Neural progenitor cell (in vitro differentiated cells): ENCODE results near the gene MAGI1. TPM values are rescaled to one million over a fixed set of nuclear protein-coding genes. Genes with fewer than 3 reads are reported as not detected.
A peak's percentile ranks its signal among the peaks of the same experiment; 100 is the strongest.

Experiments
- DNase-seq: peaks from one replicate; pipeline ENCODE4 v3.0.0-alpha.2; 2016; ENCODE audit warnings: low spot score
- H2AFZ ChIP-seq: fragments of 200-600 bp; sonication (generic); replicated peaks from 2 replicates; pipeline ENCODE4 v1.6.1; 2016; ENCODE audit warnings: antibody characterized with exemption
- H3F3A ChIP-seq: fragments of 200-600 bp; sonication (generic); 2 replicates; pipeline ENCODE4 v1.6.1; 2016; ENCODE audit warnings: antibody characterized with exemption, low read depth
- H3K27ac ChIP-seq: fragments of 200-600 bp; sonication (generic); 2 replicates; pipeline ENCODE4 v1.5.1; 2016; ENCODE audit warnings: mild to moderate bottlenecking
- H3K27me3 ChIP-seq: fragments of 200-600 bp; sonication (generic); 2 replicates; pipeline ENCODE4 v1.6.1; 2016; ENCODE audit warnings: mild to moderate bottlenecking, moderate library complexity
- H3K36me3 ChIP-seq: fragments of 200-600 bp; sonication (generic); 2 replicates; pipeline ENCODE4 v1.5.1; 2016
- H3K4me1 ChIP-seq: fragments of 200-600 bp; sonication (generic); 2 replicates; pipeline ENCODE4 v1.6.1; 2016; ENCODE audit warnings: mixed run types
- H3K4me2 ChIP-seq: fragments of 200-600 bp; sonication (generic); 2 replicates; pipeline ENCODE4 v1.6.1; 2016
- H3K4me3 ChIP-seq: fragments of 200-600 bp; sonication (generic); 2 replicates; pipeline ENCODE4 v1.5.1; 2016
- H3K79me2 ChIP-seq: fragments of 200-600 bp; sonication (generic); 2 replicates; pipeline ENCODE4 v1.6.1; 2016; ENCODE audit warnings: low read depth
- H3K9ac ChIP-seq: fragments of 200-600 bp; sonication (generic); 2 replicates; pipeline ENCODE4 v1.6.1; 2016
- H3K9me3 ChIP-seq: fragments of 200-600 bp; sonication (generic); 2 replicates; pipeline ENCODE4 v1.5.1; 2016; ENCODE audit warnings: low read depth
- H4K20me1 ChIP-seq: fragments of 200-600 bp; sonication (generic); 2 replicates; pipeline ENCODE4 v1.6.1; 2016; ENCODE audit warnings: low read depth
- H3K27ac Mint-ChIP-seq: 3 replicates; pipeline ENCODE4 v1.8.0; 2021; ENCODE audit warnings: mixed read lengths
- H3K27me3 Mint-ChIP-seq: 2 replicates; pipeline ENCODE4 v1.8.0; 2022; ENCODE audit warnings: low read depth, mild to moderate bottlenecking, inconsistent platforms, moderate library complexity, mixed read lengths; ENCODE audit not compliant: insufficient read depth
- H3K36me3 Mint-ChIP-seq: 3 replicates; pipeline ENCODE4 v1.8.0; 2021; ENCODE audit warnings: mixed read lengths
- H3K4me1 Mint-ChIP-seq: 3 replicates; pipeline ENCODE4 v1.8.0; 2021; ENCODE audit warnings: mixed read lengths
- H3K4me3 Mint-ChIP-seq: 3 replicates; pipeline ENCODE4 v1.8.0; 2021; ENCODE audit warnings: mild to moderate bottlenecking, moderate library complexity, mixed read lengths
- H3K9me3 Mint-ChIP-seq: 3 replicates; pipeline ENCODE4 v1.8.0; 2020; ENCODE audit warnings: mixed read lengths
- EZH2 ChIP-seq: fragments of 200-600 bp; sonication (generic); IDR thresholded peaks from 2 replicates; pipeline ENCODE4 v1.6.1; 2017; ENCODE audit warnings: antibody characterized with exemption, mild to moderate bottlenecking, moderate library complexity
- EZH2phosphoT487 ChIP-seq: fragments of 200-600 bp; sonication (generic); IDR thresholded peaks from 2 replicates; pipeline ENCODE4 v1.6.1; 2017; ENCODE audit warnings: antibody characterized with exemption
- total RNA-seq: library from RNA; depleted of rRNA; stranded (reverse); fragments of >200 nt; gene quantifications from 2 replicates; pipeline ENCODE4 v1.2.3, GENCODE V29; 2015; ENCODE audit warnings: low replicate concordance
- TF ChIP-seq, protein P1 (sequence below): fragments of 200-600 bp; sonication (generic); IDR thresholded peaks from 2 replicates; pipeline ENCODE4 v1.5.1; 2017; ENCODE audit warnings: antibody characterized with exemption, mild to moderate bottlenecking

The MAGI1 gene
- total RNA-seq, 1 donor from 2014 or later: 40.6 TPM

DNA sequence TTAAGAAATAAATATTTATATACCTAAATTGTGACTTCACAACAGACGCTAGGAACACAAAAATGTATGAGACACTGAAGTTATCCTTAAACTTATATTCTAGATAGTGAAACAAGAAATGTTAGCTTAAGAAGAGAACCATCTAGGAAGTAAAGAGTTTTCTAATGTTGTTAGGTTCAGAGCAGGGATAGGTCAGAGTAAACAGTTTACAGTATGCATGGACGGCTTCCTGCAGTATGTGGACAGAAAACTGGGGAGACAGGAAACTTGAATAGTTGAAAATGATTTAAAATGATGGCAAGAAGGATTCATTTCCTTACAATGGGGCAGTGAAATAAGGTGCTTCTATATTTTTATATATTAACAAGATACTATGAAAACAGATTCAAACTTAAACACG lies 449.8 kb downstream of the MAGI1 start:
- Histone ChIP-seq H3K4me3 (no peak overlapping the region), H3K4me2 (no peak overlapping the region), H3F3A (no peaks in the 10 kb centered on the region), H3K9me3 (no peaks in the 10 kb centered on the region), H3K9ac (no peak overlapping the region), H3K27me3 (no peaks in the 10 kb centered on the region), H3K79me2 (peaks cover 99% of the 10 kb centered on the region), H4K20me1 (peaks cover 9% of the 10 kb centered on the region), H3K4me1 (peaks cover 32% of the 10 kb centered on the region), H2AFZ (no peak overlapping the region), H3K36me3 (no peaks in the 10 kb centered on the region), H3K27ac (no peak overlapping the region)
- Mint-ChIP-seq H3K4me1 (peaks cover 20% of the 10 kb centered on the region), H3K27me3 (no peaks in the 10 kb centered on the region), H3K9me3 (no peaks in the 10 kb centered on the region), H3K36me3 (peaks cover 6% of the 10 kb centered on the region), H3K27ac (no peak overlapping the region), H3K4me3 (no peak overlapping the region)
- no peak for DNase-seq
- TF ChIP-seq EZH2 (no peak), EZH2phosphoT487 (no peak)
- TF ChIP-seq, protein P1, sequence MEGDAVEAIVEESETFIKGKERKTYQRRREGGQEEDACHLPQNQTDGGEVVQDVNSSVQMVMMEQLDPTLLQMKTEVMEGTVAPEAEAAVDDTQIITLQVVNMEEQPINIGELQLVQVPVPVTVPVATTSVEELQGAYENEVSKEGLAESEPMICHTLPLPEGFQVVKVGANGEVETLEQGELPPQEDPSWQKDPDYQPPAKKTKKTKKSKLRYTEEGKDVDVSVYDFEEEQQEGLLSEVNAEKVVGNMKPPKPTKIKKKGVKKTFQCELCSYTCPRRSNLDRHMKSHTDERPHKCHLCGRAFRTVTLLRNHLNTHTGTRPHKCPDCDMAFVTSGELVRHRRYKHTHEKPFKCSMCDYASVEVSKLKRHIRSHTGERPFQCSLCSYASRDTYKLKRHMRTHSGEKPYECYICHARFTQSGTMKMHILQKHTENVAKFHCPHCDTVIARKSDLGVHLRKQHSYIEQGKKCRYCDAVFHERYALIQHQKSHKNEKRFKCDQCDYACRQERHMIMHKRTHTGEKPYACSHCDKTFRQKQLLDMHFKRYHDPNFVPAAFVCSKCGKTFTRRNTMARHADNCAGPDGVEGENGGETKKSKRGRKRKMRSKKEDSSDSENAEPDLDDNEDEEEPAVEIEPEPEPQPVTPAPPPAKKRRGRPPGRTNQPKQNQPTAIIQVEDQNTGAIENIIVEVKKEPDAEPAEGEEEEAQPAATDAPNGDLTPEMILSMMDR: no peak

DNA sequence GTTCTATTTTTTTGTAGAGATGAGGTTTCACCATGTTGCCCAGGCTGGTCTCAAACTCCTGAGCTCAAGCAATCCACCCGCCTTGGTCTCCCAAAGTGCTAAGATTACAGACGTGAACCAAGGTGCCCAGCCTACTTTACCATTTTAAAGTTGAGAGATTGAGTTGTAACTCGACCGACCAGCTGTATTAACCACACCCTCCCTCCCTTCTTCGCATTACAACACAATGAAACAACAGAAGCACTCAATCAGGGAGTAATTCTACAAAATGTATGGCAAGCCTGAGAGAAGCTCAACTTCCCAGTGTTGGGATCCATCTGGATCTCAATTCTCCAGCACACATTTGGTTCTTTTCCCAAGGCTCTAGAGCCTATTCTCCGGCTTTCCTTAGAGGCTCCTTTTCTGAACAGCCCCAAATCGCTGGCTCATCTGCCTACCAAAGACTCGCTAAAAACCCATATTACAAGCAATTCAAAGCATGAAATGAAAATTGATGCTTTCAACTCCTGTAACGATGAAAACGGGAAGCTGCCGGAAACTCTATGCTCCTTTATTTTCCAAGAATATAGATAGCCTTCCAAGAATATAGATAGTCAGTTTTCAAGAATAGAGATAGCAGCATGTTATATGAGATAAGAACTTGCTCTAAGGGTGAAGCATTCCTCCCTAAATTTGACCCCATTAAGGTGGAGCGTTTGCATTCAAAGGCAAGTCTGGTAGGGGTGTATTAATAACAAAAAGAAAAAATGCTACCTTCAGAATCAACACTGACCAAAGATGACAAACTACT lies 450.9 kb downstream of the MAGI1 start:
- Histone ChIP-seq H3K27me3 (no peaks in the 10 kb centered on the region), H3K4me1 (peaks cover 24% of the 10 kb centered on the region), H3K4me2 (peak overlapping the region; percentile 53), H3K27ac (peak overlapping the region; percentile 16), H4K20me1 (peaks cover 16% of the 10 kb centered on the region), H3K79me2 (peaks cover 99% of the 10 kb centered on the region), H3K36me3 (no peaks in the 10 kb centered on the region), H3K9ac (no peak overlapping the region), H3K9me3 (no peaks in the 10 kb centered on the region), H3K4me3 (no peak overlapping the region), H3F3A (no peaks in the 10 kb centered on the region), H2AFZ (no peak overlapping the region)
- peaks cover 10% of the 10 kb centered on the region for H3K4me1 Mint-ChIP-seq
- H3K9me3 Mint-ChIP-seq: no peaks in the 10 kb centered on the region
- DNase-seq: no peak
- H3K4me3 Mint-ChIP-seq: no peak overlapping the region
- H3K36me3 Mint-ChIP-seq: peaks cover 6% of the 10 kb centered on the region
- TF ChIP-seq EZH2 (no peak), EZH2phosphoT487 (no peak)
- TF ChIP-seq, protein P1: no peak
- no peak overlapping the region for H3K27ac Mint-ChIP-seq
- H3K27me3 Mint-ChIP-seq: no peaks in the 10 kb centered on the region

DNA sequence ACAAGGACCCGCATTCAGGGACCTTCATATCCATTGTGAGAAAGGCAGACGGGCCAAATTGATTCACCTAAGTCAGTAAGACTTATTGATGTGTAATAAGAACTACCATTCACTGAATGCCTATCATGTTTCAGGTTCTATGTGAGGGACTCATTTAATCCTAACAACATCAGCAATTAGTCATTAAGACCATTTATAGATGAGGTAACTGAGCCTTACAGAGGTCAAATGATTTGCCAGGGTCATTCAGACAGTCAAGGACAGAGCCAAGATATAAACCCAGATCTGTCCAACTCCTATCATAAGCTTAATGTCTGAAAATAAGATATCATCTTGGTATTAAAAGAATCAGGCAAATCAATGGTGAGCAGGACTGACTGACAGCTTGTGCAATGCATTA lies 453.8 kb downstream of the MAGI1 start:
- Mint-ChIP-seq H3K9me3 (peaks cover 3% of the 10 kb centered on the region), H3K27ac (no peak overlapping the region), H3K27me3 (no peaks in the 10 kb centered on the region), H3K4me3 (no peak overlapping the region), H3K36me3 (peaks cover 6% of the 10 kb centered on the region), H3K4me1 (peaks cover 2% of the 10 kb centered on the region)
- peaks cover 93% of the 10 kb centered on the region for H3K79me2 ChIP-seq
- H3F3A ChIP-seq: no peaks in the 10 kb centered on the region
- H3K4me2 ChIP-seq: no peak overlapping the region
- no peaks in the 10 kb centered on the region for H3K9me3 ChIP-seq
- no peaks in the 10 kb centered on the region for H3K27me3 ChIP-seq
- TF ChIP-seq EZH2 (no peak), EZH2phosphoT487 (no peak)
- TF ChIP-seq, protein P1: no peak
- H2AFZ ChIP-seq: no peak overlapping the region
- no peak overlapping the region for H3K4me3 ChIP-seq
- H4K20me1 ChIP-seq: peaks cover 18% of the 10 kb centered on the region
- peaks cover 16% of the 10 kb centered on the region for H3K4me1 ChIP-seq
- H3K27ac ChIP-seq: no peak overlapping the region
- no peaks in the 10 kb centered on the region for H3K36me3 ChIP-seq
- no peak for DNase-seq
- H3K9ac ChIP-seq: no peak overlapping the region
